ENCODE results near the gene ARID5B.

The ARID5B gene

DNA sequence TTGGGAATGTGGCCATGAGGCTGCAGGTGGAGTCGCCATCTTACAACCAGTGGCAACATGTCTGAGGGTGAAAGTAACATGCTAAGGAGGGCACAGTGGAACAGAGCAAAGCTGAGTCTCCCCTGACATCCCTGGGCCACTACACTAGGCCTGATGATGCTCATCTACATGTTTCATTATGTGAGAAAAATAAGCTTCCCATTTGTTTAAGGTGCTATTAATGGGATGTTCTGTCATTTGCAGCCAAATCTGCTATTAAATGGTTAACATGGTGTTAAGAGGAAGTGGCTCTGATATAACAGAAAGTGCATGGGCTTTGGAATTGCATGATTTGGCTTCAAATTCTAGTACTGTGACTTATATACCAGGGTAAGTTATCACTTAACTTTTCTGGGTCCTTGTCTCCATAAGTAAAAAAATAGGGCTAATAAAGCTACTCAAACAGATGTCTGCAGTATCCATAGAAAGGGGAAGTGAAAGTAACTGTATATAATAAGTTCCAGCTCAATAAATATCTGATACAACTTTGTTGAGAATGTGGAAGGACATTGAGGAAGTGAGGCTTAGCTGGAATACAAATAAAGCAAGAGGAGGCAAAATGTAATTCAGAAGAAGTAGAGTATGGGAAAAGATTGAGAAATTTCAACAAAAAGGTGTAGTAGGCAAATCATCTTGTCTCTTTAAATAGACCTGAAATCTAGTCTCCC is 208.2 kb downstream of the ARID5B start:
- H3K4me2 ChIP-seq, result no peak overlapping the region
- no peaks in the 10 kb centered on the region for H4K20me1 ChIP-seq (ENCODE audit: insufficient read depth)
- H3K27ac ChIP-seq, result no peak overlapping the region
- H3K4me1 ChIP-seq (ENCODE audit: low read depth, poor library complexity, severe bottlenecking), result peaks cover 7% of the 10 kb centered on the region
- no peaks in the 10 kb centered on the region for H3K27me3 ChIP-seq (ENCODE audit: insufficient read depth, low read depth)
- no peak overlapping the region for H2AFZ ChIP-seq (ENCODE audit: low read depth)
- TF ChIP-seq, protein P1, sequence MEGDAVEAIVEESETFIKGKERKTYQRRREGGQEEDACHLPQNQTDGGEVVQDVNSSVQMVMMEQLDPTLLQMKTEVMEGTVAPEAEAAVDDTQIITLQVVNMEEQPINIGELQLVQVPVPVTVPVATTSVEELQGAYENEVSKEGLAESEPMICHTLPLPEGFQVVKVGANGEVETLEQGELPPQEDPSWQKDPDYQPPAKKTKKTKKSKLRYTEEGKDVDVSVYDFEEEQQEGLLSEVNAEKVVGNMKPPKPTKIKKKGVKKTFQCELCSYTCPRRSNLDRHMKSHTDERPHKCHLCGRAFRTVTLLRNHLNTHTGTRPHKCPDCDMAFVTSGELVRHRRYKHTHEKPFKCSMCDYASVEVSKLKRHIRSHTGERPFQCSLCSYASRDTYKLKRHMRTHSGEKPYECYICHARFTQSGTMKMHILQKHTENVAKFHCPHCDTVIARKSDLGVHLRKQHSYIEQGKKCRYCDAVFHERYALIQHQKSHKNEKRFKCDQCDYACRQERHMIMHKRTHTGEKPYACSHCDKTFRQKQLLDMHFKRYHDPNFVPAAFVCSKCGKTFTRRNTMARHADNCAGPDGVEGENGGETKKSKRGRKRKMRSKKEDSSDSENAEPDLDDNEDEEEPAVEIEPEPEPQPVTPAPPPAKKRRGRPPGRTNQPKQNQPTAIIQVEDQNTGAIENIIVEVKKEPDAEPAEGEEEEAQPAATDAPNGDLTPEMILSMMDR (conservative IDR thresholded peaks at IDR 0.05; ENCODE audit: low read depth, low read length), result no peak
- H3K36me3 ChIP-seq (ENCODE audit: insufficient read depth), result no peaks in the 10 kb centered on the region
- H3K9ac ChIP-seq, result no peak overlapping the region
- no peaks in the 10 kb centered on the region for H3K79me2 ChIP-seq (ENCODE audit: insufficient read depth, low read depth)
- H3K4me3 ChIP-seq (IDR thresholded peaks at IDR 0.05; ENCODE audit: insufficient read depth, low read depth, low read length), result no peak overlapping the region

DNA sequence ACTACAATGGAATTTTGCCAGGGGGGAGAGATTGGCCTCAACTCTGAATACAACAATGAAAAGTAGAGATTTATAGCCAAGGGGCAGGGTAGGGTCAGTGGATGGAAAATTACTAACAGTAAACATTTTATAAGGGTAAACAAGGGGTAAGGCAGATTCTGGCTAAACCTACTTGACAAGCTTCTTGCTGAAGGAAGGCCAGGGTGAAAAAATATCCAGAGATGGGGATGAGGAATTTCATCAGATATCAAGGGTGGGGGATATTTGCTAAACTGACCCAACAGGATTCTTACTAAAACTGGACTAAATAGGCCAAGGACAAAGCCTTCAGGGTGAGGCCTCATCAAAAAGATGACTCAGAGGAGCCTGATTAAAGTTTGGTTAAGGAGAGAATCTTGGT is 210.8 kb downstream of the ARID5B start:
- peaks cover 7% of the 10 kb centered on the region for H3K4me1 ChIP-seq (ENCODE audit: low read depth, poor library complexity, severe bottlenecking)
- H3K27me3 ChIP-seq (ENCODE audit: insufficient read depth, low read depth), result no peaks in the 10 kb centered on the region
- no peaks in the 10 kb centered on the region for H3K79me2 ChIP-seq (ENCODE audit: insufficient read depth, low read depth)
- TF ChIP-seq, protein P1 (conservative IDR thresholded peaks at IDR 0.05; ENCODE audit: low read depth, low read length), result no peak
- H3K4me2 ChIP-seq, result no peak overlapping the region
- no peaks in the 10 kb centered on the region for H4K20me1 ChIP-seq (ENCODE audit: insufficient read depth)
- H2AFZ ChIP-seq (ENCODE audit: low read depth), result no peak overlapping the region
- H3K27ac ChIP-seq, result no peak overlapping the region
- H3K4me3 ChIP-seq (IDR thresholded peaks at IDR 0.05; ENCODE audit: insufficient read depth, low read depth, low read length), result no peak overlapping the region
- no peak overlapping the region for H3K9ac ChIP-seq
- no peaks in the 10 kb centered on the region for H3K36me3 ChIP-seq (ENCODE audit: insufficient read depth)

DNA sequence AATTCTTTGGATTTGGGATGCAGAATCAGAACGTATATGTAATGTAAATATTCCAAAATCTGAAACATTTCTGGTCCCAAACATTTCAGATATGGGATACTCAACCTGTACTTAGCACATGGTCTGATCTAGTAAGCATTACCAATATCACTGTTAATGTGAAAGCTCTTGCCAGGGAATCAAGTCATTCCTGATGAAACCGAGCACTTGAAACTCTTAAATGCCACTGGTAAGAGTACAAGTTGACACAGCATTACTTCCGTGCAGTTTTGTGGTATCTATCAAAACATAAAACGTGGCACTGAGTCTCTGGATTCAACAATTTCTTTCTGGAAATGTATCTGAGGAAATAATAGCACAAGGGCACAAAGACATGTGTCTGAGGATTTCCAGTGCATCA is 211.5 kb downstream of the ARID5B start:
- no peak overlapping the region for H3K9ac ChIP-seq
- no peak overlapping the region for H3K4me3 ChIP-seq (IDR thresholded peaks at IDR 0.05; ENCODE audit: insufficient read depth, low read depth, low read length)
- no peak overlapping the region for H2AFZ ChIP-seq (ENCODE audit: low read depth)
- H3K36me3 ChIP-seq (ENCODE audit: insufficient read depth), result no peaks in the 10 kb centered on the region
- TF ChIP-seq, protein P1 (conservative IDR thresholded peaks at IDR 0.05; ENCODE audit: low read depth, low read length), result no peak
- H3K79me2 ChIP-seq (ENCODE audit: insufficient read depth, low read depth), result no peaks in the 10 kb centered on the region
- H3K27ac ChIP-seq, result no peak overlapping the region
- peaks cover 7% of the 10 kb centered on the region for H3K4me1 ChIP-seq (ENCODE audit: low read depth, poor library complexity, severe bottlenecking)
- no peaks in the 10 kb centered on the region for H4K20me1 ChIP-seq (ENCODE audit: insufficient read depth)
- H3K4me2 ChIP-seq, result no peak overlapping the region
- H3K27me3 ChIP-seq (ENCODE audit: insufficient read depth, low read depth), result no peaks in the 10 kb centered on the region

DNA sequence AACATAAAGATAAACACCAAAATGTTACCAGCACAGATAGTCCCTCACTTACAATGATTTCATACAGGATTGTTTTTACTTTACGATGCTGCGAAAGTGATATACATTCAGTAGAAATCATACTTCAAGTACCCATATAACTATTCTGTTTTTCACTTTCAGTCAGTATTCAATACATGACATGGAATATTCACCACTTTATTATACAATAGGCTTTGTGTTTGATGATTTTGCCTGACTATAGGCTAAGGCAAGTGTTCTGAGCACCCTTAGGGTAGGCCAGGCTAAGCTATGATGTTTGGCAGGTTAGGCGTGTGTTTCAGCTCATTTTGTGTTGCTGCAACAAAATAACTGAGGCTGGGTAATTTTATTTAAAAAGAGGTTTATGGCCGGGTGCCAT is 212.2 kb downstream of the ARID5B start:
- TF ChIP-seq, protein P1 (conservative IDR thresholded peaks at IDR 0.05; ENCODE audit: low read depth, low read length), result no peak
- Histone ChIP-seq H3K4me3 (IDR thresholded peaks at IDR 0.05; ENCODE audit: insufficient read depth, low read depth, low read length) (no peak overlapping the region), H3K36me3 (ENCODE audit: insufficient read depth) (no peaks in the 10 kb centered on the region), H3K4me2 (no peak overlapping the region), H3K79me2 (ENCODE audit: insufficient read depth, low read depth) (no peaks in the 10 kb centered on the region), H3K9ac (no peak overlapping the region), H2AFZ (ENCODE audit: low read depth) (no peak overlapping the region), H3K27ac (no peak overlapping the region), H4K20me1 (ENCODE audit: insufficient read depth) (no peaks in the 10 kb centered on the region), H3K27me3 (ENCODE audit: insufficient read depth, low read depth) (no peaks in the 10 kb centered on the region), H3K4me1 (ENCODE audit: low read depth, poor library complexity, severe bottlenecking) (peaks cover 7% of the 10 kb centered on the region)
